Stimulated activated CD8-positive, alpha-beta memory T cell treated with anti-CD3 and anti-CD28 coated beads, Interleukin-15, amount 100 ng/mL, for 4 hours (primary cell): ENCODE results near the gene SENP3.

ENCODE experiments used
- DNase-seq, 2 donors: peaks; one replicate each; pipeline ENCODE4 v3.0.0-alpha.2; 2020; ENCODE audit warnings: low read depth in 2 of 2

Gene SENP3

DNA sequence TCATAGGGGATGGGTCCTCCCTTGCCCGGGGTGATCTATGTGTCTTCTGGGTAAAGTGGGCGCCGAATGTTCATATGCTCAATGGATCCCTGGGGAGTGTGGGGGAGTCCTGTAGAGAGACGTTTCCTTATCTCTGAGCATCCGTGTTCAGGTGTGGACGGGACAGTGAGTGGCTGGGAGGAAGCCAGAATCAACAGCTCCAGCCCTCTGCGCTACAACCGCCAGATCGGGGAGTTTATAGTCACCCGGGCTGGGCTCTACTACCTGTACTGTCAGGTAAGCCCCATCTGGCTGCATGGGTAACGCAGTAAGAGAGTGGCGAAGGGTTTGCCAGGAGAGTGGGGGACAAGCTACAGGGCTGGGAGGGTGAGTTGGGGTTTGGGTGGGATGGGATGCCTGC is 5.1 kb upstream of the SENP3 start:
- DNase-seq, result no peak

DNA sequence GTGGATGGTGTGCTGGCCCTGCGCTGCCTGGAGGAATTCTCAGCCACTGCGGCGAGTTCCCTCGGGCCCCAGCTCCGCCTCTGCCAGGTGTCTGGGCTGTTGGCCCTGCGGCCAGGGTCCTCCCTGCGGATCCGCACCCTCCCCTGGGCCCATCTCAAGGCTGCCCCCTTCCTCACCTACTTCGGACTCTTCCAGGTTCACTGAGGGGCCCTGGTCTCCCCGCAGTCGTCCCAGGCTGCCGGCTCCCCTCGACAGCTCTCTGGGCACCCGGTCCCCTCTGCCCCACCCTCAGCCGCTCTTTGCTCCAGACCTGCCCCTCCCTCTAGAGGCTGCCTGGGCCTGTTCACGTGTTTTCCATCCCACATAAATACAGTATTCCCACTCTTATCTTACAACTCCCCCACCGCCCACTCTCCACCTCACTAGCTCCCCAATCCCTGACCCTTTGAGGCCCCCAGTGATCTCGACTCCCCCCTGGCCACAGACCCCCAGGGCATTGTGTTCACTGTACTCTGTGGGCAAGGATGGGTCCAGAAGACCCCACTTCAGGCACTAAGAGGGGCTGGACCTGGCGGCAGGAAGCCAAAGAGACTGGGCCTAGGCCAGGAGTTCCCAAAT is 4.5 kb upstream of the SENP3 start:
- DNase-seq, result no peak

DNA sequence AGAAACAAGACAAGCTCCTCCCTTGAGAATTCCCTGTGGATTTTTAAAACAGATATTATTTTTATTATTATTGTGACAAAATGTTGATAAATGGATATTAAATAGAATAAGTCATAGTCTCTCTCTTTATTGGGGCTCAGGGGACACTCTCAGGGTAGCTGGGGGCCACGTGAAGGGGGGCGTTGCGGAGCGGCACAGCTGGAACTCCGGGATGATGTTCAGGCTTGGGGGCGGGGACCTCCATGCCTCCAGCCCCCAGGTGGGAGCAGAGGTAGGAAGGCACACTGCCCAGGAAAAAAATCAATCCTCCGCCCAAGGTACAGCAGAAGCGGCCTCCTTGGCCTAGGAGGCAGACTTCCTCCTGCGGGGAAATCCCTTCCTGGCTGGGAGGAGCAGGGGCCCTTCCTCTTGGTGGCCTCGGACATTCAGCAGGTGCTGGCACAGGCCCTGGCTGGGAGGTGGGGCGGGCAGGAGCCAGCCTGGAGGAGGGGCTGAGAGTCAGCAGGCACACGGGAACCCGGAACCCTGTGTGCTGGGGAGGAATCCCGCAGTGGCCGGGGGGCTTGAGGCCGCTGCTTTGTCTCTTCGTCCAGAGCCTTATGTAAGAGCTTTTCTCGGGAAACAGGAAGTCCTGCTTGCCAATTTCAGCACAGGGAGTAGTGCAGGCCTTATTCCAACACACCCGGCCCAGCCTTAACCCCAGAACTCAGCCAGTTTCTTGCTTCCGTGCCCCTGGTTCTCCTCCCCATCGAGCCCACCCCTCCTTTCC is 3.8 kb upstream of the SENP3 start:
- DNase-seq, result no peak

DNA sequence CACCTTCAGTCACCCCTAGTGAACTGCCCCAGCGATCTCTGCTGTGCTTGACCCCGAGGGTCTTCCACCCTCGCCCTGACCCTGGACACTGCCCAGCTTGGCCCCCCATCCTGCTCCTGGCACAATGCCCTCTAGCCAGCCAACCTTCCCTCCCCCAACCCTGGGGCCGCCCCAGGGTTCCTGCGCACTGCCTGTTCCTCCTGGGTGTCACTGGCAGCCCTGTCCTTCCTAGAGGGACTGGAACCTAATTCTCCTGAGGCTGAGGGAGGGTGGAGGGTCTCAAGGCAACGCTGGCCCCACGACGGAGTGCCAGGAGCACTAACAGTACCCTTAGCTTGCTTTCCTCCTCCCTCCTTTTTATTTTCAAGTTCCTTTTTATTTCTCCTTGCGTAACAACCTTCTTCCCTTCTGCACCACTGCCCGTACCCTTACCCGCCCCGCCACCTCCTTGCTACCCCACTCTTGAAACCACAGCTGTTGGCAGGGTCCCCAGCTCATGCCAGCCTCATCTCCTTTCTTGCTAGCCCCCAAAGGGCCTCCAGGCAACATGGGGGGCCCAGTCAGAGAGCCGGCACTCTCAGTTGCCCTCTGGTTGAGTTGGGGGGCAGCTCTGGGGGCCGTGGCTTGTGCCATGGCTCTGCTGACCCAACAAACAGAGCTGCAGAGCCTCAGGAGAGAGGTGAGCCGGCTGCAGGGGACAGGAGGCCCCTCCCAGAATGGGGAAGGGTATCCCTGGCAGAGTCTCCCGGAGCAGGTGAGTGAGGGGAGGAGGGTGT is 3.0 kb upstream of the SENP3 start, which contains the start of gene TNFSF13:
TNFSF13 (plus strand) TSS at position 207 of the 776 bp plus-strand sequence; CDS start at position 497, 290 bp downstream.
- DNase-seq, result no peak

DNA sequence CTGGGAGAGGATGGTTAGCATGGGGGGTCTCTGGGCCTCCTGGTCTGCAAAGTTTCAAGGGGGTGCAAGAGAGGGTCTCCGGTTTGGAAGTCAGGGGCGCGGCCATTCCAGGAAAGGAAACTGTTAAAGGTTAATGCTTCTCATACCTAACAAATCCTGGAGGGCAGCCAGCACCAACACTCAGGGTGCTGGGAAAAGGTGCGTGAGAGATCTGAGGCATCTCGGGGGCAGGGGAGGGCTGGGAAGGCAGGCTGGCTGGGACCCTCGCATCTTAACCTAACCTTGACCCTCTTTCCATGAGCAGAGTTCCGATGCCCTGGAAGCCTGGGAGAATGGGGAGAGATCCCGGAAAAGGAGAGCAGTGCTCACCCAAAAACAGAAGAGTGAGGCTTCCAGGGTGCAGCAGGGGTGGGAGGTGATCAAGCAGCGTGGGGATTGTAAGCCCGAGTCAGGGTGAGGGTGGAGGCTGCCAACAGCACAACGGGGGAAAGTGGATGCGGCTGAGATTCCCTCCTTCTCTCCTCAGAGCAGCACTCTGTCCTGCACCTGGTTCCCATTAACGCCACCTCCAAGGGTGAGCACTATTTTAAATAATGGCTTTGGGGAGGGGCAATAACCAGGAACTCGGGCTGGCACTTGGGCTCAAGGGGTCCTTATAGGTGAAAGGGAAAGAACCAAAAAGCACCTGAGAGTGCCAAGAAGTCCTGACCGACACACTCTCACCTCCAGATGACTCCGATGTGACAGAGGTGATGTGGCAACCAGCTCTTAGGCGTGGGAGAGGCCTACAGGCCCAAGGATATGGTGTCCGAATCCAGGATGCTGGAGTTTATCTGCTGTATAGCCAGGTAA is 2.2 kb upstream of the SENP3 start:
- no peak for DNase-seq

DNA sequence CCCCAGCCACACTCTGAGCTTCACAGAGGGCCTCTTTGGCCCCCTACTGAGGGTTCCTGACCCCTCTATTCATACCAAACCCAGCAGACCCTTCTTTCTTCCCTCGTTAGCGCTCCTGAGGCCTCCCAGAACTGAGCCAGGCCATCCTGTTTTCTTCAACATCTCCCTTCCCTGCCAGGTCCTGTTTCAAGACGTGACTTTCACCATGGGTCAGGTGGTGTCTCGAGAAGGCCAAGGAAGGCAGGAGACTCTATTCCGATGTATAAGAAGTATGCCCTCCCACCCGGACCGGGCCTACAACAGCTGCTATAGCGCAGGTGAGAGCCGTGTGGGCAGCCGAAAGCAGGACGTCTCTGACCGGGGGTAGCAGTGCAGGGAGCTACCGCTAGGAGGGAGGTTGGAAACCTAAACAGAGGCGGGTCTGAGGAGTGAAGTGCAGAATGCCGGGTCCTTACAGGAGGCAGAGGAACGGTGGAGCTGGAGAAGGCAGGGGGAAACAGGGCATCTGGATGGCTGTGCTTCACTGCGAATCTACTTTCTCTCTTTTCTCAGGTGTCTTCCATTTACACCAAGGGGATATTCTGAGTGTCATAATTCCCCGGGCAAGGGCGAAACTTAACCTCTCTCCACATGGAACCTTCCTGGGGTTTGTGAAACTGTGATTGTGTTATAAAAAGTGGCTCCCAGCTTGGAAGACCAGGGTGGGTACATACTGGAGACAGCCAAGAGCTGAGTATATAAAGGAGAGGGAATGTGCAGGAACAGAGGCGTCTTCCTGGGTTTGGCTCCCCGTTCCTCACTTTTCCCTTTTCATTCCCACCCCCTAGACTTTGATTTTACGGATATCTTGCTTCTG is 1.3 kb upstream of the SENP3 start:
- DNase-seq, result no peak

DNA sequence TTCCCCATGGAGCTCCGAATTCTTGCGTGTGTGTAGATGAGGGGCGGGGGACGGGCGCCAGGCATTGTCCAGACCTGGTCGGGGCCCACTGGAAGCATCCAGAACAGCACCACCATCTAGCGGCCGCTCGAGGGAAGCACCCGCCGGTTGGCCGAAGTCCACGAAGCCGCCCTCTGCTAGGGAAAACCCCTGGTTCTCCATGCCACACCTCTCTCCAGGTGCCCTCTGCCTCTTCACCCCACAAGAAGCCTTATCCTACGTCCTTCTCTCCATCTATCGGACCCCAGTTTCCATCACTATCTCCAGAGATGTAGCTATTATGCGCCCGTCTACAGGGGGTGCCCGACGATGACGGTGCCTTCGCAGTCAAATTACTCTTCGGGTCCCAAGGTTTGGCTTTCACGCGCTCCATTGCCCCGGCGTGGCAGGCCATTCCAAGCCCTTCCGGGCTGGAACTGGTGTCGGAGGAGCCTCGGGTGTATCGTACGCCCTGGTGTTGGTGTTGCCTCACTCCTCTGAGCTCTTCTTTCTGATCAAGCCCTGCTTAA is 617 bp upstream of the SENP3 start:
- peak; percentile 65 to 74 for DNase-seq

DNA sequence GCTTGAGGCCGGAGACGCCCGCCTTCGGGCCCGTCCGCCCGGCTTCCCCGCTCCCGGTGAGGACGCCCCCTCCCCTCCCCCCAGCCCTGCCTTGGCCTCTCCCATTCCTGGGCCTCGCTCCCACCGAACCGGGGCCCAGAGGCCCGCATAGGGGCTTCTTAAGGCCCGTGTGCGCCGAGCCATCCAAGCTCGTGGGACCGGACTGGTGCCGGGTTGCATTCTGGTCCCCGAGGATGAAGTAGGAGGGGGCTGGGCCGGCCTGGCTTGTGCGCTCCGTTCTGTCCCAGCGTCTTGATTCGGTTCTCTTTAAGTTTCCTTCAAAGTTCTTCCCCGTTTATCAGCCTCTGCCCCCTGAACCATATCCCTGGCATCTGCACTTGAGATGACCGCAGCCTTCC is 488 bp downstream of the SENP3 start:
- DNase-seq, result no peak

DNA sequence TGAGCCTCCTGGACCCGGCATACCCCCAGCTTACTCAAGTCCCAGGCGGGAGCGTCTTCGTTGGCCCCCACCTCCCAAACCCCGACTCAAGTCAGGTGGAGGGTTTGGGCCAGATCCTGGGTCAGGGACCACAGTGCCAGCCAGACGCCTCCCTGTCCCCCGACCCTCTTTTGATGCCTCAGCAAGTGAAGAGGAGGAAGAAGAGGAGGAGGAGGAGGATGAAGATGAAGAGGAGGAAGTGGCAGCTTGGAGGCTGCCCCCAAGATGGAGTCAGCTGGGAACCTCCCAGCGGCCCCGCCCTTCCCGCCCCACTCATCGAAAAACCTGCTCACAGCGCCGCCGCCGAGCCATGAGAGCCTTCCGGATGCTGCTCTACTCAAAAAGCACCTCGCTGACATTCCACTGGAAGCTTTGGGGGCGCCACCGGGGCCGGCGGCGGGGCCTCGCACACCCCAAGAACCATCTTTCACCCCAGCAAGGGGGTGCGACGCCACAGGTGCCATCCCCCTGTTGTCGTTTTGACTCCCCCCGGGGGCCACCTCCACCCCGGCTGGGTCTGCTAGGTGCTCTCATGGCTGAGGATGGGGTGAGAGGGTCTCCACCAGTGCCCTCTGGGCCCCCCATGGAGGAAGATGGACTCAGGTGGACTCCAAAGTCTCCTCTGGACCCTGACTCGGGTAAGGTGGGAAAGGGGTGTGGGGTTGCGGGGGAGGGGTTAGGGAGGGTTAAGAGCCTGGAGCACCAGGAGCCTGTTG is 1.6 kb downstream of the SENP3 start:
- no peak for DNase-seq

DNA sequence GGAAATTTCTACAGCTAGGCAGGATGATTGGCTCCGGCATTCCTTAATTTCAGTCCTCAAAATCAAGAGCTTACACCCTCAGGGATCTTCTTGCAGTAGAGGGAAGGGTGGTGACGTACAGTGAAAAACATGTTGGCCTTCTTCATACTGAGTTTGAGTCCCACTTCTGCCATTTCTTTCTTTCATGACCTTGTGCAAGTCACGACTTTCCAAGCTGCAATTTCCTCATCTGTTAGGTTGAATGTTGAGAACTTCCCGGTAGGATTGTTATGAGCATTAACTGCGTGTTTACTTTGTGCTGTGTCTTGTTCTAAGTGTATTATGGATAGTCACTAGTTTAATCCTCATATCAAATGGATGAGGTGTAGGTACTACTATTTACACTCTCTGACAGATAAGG is 7.9 kb downstream of the SENP3 start:
- DNase-seq, result no peak

DNA sequence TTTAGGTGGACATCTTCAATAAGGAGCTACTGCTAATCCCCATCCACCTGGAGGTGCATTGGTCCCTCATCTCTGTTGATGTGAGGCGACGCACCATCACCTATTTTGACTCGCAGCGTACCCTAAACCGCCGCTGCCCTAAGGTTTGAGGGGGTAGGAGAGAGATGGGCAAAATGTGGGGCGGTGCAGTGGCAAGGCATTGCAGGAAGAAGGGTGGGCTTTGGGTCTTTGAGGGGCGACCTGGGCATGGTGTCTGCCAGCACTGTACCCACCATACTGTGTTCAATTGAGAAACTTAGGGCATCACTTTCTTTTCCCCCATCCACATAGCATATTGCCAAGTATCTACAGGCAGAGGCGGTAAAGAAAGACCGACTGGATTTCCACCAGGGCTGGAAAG is 8.6 kb downstream of the SENP3 start:
- DNase-seq, result no peak

DNA sequence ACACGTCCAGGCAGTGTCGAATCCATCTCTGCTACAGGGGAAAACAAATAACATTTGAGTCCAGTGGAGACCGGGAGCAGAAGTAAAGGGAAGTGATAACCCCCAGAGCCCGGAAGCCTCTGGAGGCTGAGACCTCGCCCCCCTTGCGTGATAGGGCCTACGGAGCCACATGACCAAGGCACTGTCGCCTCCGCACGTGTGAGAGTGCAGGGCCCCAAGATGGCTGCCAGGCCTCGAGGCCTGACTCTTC is 10.5 kb downstream of the SENP3 start:
- peak in 1 of 2 donors; percentile 99 for DNase-seq

DNA sequence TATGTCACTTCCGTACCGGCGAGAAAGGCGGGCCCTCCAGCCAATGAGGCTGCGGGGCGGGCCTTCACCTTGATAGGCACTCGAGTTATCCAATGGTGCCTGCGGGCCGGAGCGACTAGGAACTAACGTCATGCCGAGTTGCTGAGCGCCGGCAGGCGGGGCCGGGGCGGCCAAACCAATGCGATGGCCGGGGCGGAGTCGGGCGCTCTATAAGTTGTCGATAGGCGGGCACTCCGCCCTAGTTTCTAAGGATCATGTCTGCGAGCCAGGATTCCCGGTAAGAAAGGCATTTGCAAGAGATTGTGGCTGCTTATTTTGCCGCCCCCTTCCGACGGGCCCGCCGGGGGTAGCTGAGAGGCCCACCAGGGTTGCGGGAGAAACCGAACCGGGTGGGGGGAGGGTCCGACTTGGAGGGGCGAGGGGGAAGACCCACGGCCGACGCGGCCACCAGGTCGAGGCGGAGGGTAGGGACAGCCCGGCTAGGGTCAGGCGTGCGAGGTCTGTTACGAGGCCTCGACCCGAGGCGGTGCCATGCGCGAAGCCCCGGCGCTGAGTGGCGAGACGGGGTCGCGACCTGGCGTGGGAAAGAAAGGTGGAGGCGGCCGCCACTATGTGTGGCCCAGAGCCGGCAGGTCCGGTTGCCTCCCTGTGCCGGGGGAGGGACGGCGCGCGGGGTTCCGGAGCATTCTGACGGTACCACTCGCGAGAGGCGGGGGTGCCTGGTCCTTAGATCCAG is 11.0 kb downstream of the SENP3 start:
- DNase-seq, result peak in 1 of 2 donors; percentile 99

DNA sequence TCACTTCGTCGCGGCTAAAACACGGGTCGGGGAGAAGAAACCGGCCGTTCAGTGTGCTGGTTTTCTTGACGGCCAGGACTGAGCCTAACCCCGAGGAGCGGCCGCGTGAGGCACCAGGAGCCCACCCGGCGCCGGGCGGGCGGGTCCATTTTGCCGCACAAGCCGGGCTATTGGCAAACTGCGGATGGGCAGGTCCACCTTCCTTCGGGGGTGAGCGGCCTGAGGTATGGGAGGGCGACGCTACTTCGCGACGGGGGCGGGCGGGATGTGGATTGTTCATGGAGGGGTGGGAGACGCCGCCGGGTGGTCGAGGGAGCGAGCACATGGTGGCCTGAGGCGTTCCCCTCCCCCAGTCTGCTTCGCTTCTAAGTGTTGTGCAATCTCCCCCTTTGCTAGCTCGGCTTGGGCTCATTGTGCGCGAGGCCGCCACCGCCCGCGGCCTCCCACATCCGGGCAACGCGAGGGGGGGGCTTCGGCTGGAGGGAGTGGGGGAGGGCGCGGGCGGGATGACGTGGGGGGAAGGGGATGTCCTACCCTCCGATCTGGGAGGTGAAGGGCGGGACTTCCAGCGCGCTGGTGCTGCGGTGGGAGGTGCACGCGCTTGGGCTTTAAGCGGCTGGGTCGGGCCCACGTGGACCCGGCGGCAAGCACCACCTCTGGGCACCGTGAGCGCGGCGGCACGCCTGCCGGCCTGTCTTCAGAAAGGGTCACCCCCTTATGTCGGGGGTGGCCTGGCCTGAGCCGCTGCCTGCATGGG is 11.8 kb downstream of the SENP3 start:
- peak; percentile 86 for DNase-seq

DNA sequence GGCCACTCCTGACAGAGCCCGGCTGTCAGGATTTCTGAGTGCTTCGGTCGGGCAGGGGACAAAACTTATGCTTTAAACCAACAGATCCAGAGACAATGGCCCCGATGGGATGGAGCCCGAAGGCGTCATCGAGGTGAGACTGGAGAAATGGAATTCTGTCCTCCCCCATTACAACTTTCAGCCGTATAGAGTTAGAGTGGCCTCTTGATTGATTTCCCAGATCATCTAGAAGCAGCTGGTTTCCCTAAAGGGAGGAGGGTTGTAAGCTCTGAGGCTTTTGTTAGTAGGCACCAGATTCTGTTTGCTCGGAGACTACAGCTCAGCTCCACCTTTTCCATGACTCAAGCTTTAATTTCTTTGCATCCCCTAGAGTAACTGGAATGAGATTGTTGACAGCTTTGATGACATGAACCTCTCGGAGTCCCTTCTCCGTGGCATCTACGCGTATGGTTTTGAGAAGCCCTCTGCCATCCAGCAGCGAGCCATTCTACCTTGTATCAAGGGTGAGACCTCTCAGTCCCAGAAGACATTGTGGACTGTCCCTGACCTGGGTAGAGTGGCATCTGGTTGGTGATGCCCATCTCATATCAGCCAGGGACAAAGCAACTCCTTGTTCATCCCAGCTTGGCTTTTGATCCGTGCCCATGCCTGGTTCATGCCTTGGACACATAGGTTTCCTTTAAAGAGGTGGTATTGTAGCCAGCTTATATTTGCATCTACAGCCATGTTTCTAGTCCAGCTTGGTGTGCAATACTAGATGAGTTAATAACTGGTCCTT is 12.6 kb downstream of the SENP3 start:
- no peak for DNase-seq

DNA sequence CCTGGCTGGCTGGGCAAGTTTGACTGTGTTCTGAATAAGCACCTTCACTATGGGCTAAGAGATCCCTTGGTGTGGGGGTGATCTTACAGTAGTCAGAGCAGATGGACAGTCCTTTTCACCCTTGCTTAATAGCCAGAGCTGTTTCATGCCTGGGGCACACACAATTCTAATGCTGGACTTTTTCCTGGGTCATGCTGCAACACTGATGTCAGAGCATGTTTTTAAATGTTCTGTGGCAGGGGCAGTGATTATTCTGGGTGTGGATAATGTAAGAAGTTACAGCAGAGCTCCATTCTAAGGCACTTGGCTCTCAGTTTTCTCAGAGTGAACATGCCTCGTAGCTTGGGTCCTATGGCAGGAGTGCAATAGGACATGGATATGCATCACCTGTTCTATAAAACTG is 13.8 kb downstream of the SENP3 start:
- no peak for DNase-seq

DNA sequence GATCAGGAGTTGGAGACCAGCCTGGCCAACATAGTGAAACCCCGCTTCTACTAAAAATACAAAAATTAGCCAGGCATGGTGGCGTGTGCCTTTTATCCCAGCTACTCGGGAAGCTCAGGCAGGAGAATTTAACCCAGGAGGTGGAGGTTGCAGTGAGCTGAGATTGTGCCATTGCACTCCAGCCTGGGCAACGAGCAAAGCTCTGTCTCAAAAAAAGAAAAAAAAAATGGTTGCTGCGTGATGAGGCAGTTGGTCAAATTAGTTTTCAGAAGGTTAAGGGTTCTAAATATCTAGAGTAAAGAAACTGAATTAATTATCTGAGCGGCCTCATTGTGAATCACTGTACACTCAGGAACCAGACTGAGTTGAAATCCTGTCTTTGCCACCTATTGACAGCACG is 14.2 kb downstream of the SENP3 start:
- DNase-seq, result no peak

DNA sequence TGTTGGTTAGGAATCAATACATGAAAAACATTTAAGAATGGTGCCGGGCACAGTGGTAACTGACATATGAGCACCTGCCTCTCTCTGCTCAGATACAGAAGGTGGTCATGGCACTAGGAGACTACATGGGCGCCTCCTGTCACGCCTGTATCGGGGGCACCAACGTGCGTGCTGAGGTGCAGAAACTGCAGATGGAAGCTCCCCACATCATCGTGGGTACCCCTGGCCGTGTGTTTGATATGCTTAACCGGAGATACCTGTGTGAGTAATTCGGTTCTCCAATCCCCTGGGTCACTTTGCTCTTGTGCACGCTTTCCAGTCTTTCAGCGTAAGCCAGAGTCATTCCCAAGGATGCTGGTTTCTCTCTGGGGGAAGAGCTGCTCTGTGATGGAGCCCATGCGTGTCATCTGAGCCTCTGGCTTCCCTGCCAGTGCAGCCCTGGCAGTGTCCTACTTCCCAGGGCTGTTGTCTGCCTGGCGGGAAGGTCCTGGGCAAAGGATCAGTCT is 14.8 kb downstream of the SENP3 start:
- no peak for DNase-seq
